K562 (cell line): Measurements from ENCODE around the gene CXCR2. TPM values are rescaled to one million over a fixed set of nuclear protein-coding genes. Genes with fewer than 3 reads are reported as not detected.

Experiments used
- ATAC-seq: fragments of 200-7000 bp; cut with Tn5 transposase; 3 replicates; pipeline ENCODE4 v1.9.1; 2020; ENCODE audit warnings: moderate library complexity
- BruUV-seq: library from RNA; stranded (reverse); fragments of 400-500 nt; replicated peaks from 2 replicates; lab custom pipeline; 2021; lab: Mats Ljungman, UMichigan
- CTCF ChIA-PET: fragments of 300-600 bp; formaldehyde crosslinking; extraction: SDS; loops from one replicate; lab custom pipeline; 2021; ENCODE audit warnings: low intra/inter-chr PET ratio; lab: Yijun Ruan, JAX
- POLR2A ChIA-PET: fragments of 300-600, 350-650 bp; sonication (Branson Sonifier 250); formaldehyde crosslinking; extraction: SDS; loops from one replicate; lab custom pipeline; 2021; ENCODE audit warnings: antibody characterized with exemption, inconsistent platforms; lab: Yijun Ruan, JAX
- DNase-seq, 4 experiments: peaks; one replicate each; pipeline versions ENCODE4 v3.0.0 to v3.0.0-alpha.2; 2011 to 2018; ENCODE audit warnings: low spot score in 3 of 4, mixed read lengths in 3 of 4; ENCODE audit errors: extremely low read depth in 1 of 4
- FAIRE-seq: peaks from 2 replicates; lab custom pipeline; 2011; peaks lifted over from hg19 to GRCh38; lab: Jason Lieb, UNC
- H2AFZ ChIP-seq: 2 replicates; pipeline ENCODE4 v1.6.0; 2011; ENCODE audit warnings: low read depth, low read length, control low read depth, inconsistent platforms
- H3K27ac ChIP-seq: fragments of 200-600 bp; 3 replicates; pipeline ENCODE4 v1.8.0; 2011; ENCODE audit warnings: low read depth, mild to moderate bottlenecking, control low read depth, inconsistent platforms, low read length, moderate library complexity, mixed read lengths; ENCODE audit errors: extremely low read depth
- H3K27me3 ChIP-seq, 2 experiments: fragments of 300-600 bp in 1 of 2; 2 replicates in 1 of 2; 3 replicates in 1 of 2; pipeline versions ENCODE4 v1.6.0 to v1.8.0; 2011; ENCODE audit warnings: inconsistent platforms in 2 of 2, low read length in 2 of 2, mild to moderate bottlenecking in 1 of 2, mixed read lengths in 1 of 2, moderate library complexity in 1 of 2; ENCODE audit not compliant: control insufficient read depth in 2 of 2, insufficient read depth in 2 of 2
- H3K36me3 ChIP-seq: fragments of 300-600 bp; 3 replicates; pipeline ENCODE4 v1.8.0; 2011; ENCODE audit warnings: mild to moderate bottlenecking, low read length, inconsistent platforms; ENCODE audit not compliant: control insufficient read depth, insufficient read depth
- H3K4me1 ChIP-seq, 2 experiments: fragments of 200-600 bp in 1 of 2; replicated peaks in 1 of 2; 2 replicates in 1 of 2; 3 replicates in 1 of 2; pipeline versions ENCODE4 v1.5.1 to v1.8.0; 2011; ENCODE audit warnings: inconsistent platforms in 2 of 2, low read length in 2 of 2, mild to moderate bottlenecking in 1 of 2, mixed read lengths in 1 of 2, moderate library complexity in 1 of 2; ENCODE audit not compliant: control insufficient read depth in 2 of 2, insufficient read depth in 2 of 2
- H3K4me2 ChIP-seq: 2 replicates; pipeline ENCODE4 v1.6.1; 2011; ENCODE audit warnings: low read length, control low read depth, inconsistent platforms, mixed read lengths; ENCODE audit not compliant: insufficient read depth
- H3K4me3 ChIP-seq: fragments of 200-600 bp; sonication (generic), shearing (Covaris generic); 2 replicates; pipeline ENCODE4 v1.5.1; 2016; ENCODE audit warnings: control low read depth, inconsistent platforms
- H3K79me2 ChIP-seq: fragments of 200-600 bp; 3 replicates; pipeline ENCODE4 v1.8.0; 2011; ENCODE audit warnings: low read length, inconsistent platforms; ENCODE audit not compliant: control insufficient read depth, insufficient read depth
- H3K9ac ChIP-seq, 2 experiments: 2 replicates each; pipeline versions ENCODE4 v1.6.0 to v1.6.1; 2011; ENCODE audit warnings: low read depth in 2 of 2, low read length in 2 of 2, control low read depth in 1 of 2, inconsistent platforms in 1 of 2, mild to moderate bottlenecking in 1 of 2, mixed read lengths in 1 of 2; ENCODE audit not compliant: insufficient read depth in 1 of 2
- H3K9me1 ChIP-seq: one replicate; pipeline ENCODE4 v1.6.0; 2011; ENCODE audit warnings: inconsistent platforms, mild to moderate bottlenecking, low read length, moderate library complexity; ENCODE audit not compliant: control insufficient read depth, insufficient read depth
- H3K9me3 ChIP-seq: replicated peaks from 2 replicates; pipeline ENCODE4 v1.5.1; 2011; ENCODE audit warnings: low read depth, low read length, inconsistent platforms; ENCODE audit not compliant: control insufficient read depth, insufficient read depth
- H4K20me1 ChIP-seq: replicated peaks from 2 replicates; pipeline ENCODE4 v1.6.1; 2011; ENCODE audit warnings: low read length, inconsistent platforms, mixed read lengths; ENCODE audit not compliant: control insufficient read depth, insufficient read depth
- CBX8 ChIP-seq: fragments of 200-600 bp; sonication (generic); IDR thresholded peaks from 2 replicates; pipeline ENCODE4 v1.6.1; 2012; ENCODE audit warnings: borderline replicate concordance, mixed run types, low read depth, mild to moderate bottlenecking, moderate library complexity, mixed read lengths, low read length, control low read depth, inconsistent platforms; ENCODE audit not compliant: poor library complexity, severe bottlenecking; ENCODE audit errors: extremely low read depth
- HDAC8 ChIP-seq: fragments of 450-650 bp; IDR thresholded peaks from 2 replicates; pipeline ENCODE4 v1.6.1; 2016; ENCODE audit warnings: mild to moderate bottlenecking, missing genetic modification characterization, moderate library complexity, missing compliant biosample characterization
- JUND ChIP-seq, 2 experiments: IDR thresholded peaks; 2 replicates in 1 of 2; 3 replicates in 1 of 2; pipeline ENCODE4 v1.6.1; 2011; ENCODE audit warnings: borderline replicate concordance in 2 of 2, low read depth in 2 of 2, low read length in 2 of 2, improper control_type of control experiment in 1 of 2, missing biosample characterization in 1 of 2, missing genetic modification characterization in 1 of 2, missing genetic modification reagents in 1 of 2
- NR2F6 ChIP-seq: fragments of 450-650 bp; formaldehyde crosslinking; IDR thresholded peaks from 2 replicates; pipeline ENCODE4 v1.4.0; 2020; ENCODE audit warnings: mild to moderate bottlenecking
- PTBP1 ChIP-seq: fragments of 200-400 bp; formaldehyde crosslinking; IDR thresholded peaks from 2 replicates; pipeline ENCODE4 v1.6.1; 2017; ENCODE audit warnings: low read depth, low read length
- RAD21 ChIP-seq, 2 experiments: fragments of 250-450 bp in 1 of 2; fragments of 450-650 bp in 1 of 2; sonication (Bioruptor Pico) in 1 of 2; formaldehyde crosslinking in 1 of 2; IDR thresholded peaks in 1 of 2; conservative IDR thresholded peaks in 1 of 2; 2 replicates each; pipeline versions ENCODE4 v1.4.0 to v1.8.0; 2020 to 2022; ENCODE audit warnings: mild to moderate bottlenecking in 2 of 2, moderate library complexity in 1 of 2
- ZBTB11 ChIP-seq, 3 experiments: fragments of 200-800 bp in 1 of 3; fragments of 250-450 bp in 1 of 3; fragments of 450-650 bp in 1 of 3; sonication (Bioruptor Pico) in 1 of 3; sonication (Bioruptor generic) in 1 of 3; formaldehyde crosslinking in 1 of 3; IDR thresholded peaks; 2 replicates each; pipeline versions ENCODE4 v1.6.1 to v1.8.0; 2016 to 2022; ENCODE audit warnings: mild to moderate bottlenecking in 2 of 3, missing genetic modification characterization in 2 of 3, missing compliant biosample characterization in 1 of 3, moderate library complexity in 1 of 3
- ZMIZ1 ChIP-seq, 2 experiments: fragments of 150-350 bp in 1 of 2; IDR thresholded peaks; 2 replicates each; pipeline ENCODE4 v1.6.1; 2012 to 2016; ENCODE audit warnings: low read depth in 2 of 2, low read length in 2 of 2, mild to moderate bottlenecking in 1 of 2, moderate library complexity in 1 of 2
- ZNF740 ChIP-seq, 3 experiments: fragments of 200-800 bp in 1 of 3; sonication (Bioruptor generic) in 1 of 3; sonication (generic) in 1 of 3; formaldehyde crosslinking in 1 of 3; IDR thresholded peaks; 2 replicates each; pipeline versions ENCODE4 v1.6.1 to v1.8.0; 2016 to 2022; ENCODE audit warnings: mild to moderate bottlenecking in 2 of 3, missing compliant biosample characterization in 2 of 3, missing genetic modification characterization in 2 of 3, missing genetic modification reagents in 1 of 3
- ZNF830 ChIP-seq: fragments of 250-450 bp; sonication (Bioruptor Pico); IDR thresholded peaks from 2 replicates; pipeline ENCODE4 v1.5.0; 2021; ENCODE audit warnings: mild to moderate bottlenecking
- WGBS: fragments of 100-300 bp; shearing (Covaris generic); methylation state at CpG from one replicate; pipeline ENCODE4 v1.1.6; 2016; ENCODE audit warnings: low coverage, mixed read lengths; ENCODE audit not compliant: insufficient coverage; ENCODE audit errors: missing lambda C conversion rate; 5-methylcytosine and 5-hydroxymethylcytosine counted together
- in situ Hi-C: fragments of 300-500 bp; cut with MboI; formaldehyde crosslinking; loops from 4 replicates; pipeline ENCODE4 v1.15.0; 2018; ENCODE audit warnings: inconsistent platforms, mixed read lengths
- intact Hi-C: fragments of 100-400 bp; cut with micrococcal nuclease; formaldehyde crosslinking; loops from 2 replicates; pipeline ENCODE4 v1.14.2; 2022
- polyA plus RNA-seq, 8 experiments: library from polyadenylated mRNA; depleted of rRNA in 4 of 8; stranded (reverse) in 5 of 8; unstranded in 3 of 8; fragments of >200 nt; fragmentation: Nextera tagmentation in 2 of 8; fragmentation: Illumina TruSeq in 1 of 8; extraction: Ambion mirVana in 2 of 8; extraction: Trizol in 1 of 8; gene quantifications; 2 replicates each; pipeline versions ENCODE4 v1.2.1 to v1.2.3, GENCODE V29; 2011 to 2014; ENCODE audit warnings: inconsistent platforms in 1 of 8, missing spikeins in 1 of 8
- total RNA-seq, 7 experiments: library from RNA; depleted of rRNA in 6 of 7; stranded (reverse); fragments of >200 nt in 6 of 7; fragmentation: Illumina TruSeq in 2 of 7; extraction: Trizol in 2 of 7; gene quantifications; 2 replicates each; pipeline versions ENCODE4 v1.2.1 to v1.2.3, GENCODE V29; 2011 to 2021; ENCODE audit warnings: low replicate concordance in 1 of 7

CXCR2 gene
- total and polyA plus RNA-seq, 9 of the 15 experiments (the other 6 are each of a cell fraction or from before 2014, with no cell fraction given): not detected

- H3K27me3 ChIP-seq: no peaks in the 10 kb centered on the region
- WGBS: 44% methylated on average over 7 of the region's 8 CpGs
- ChIA-PET CTCF (interaction anchor here (0.6 to 1.0 kb wide), 4 partner anchors 71 to 662 kb away, joined by 3 to 8 read pairs (median 4); no protein-coding TSS in a partner anchor), POLR2A (no interaction called here)
- peak; percentile 66 to 78 (median 68) for DNase-seq
- intact Hi-C loops (loop anchor here (2.0 to 10.0 kb wide), 3 partner anchors 70 to 278 kb away; no protein-coding TSS in a partner anchor), in situ Hi-C loops (no loop called here)
- H3K9me1 ChIP-seq: no peaks in the 10 kb centered on the region
- no TSS peak for BruUV-seq
- H3K4me2 ChIP-seq: peak overlapping the region; percentile 7; the same call in 1 of the 2 replicates
- H3K9me3 ChIP-seq: no peaks in the 10 kb centered on the region
- ATAC-seq: peak; percentile 96
- H4K20me1 ChIP-seq: no peaks in the 10 kb centered on the region
- FAIRE-seq: peak; percentile 86
- H3K4me3 ChIP-seq: no peak overlapping the region
- no peak overlapping the region for H3K9ac ChIP-seq
- peaks cover 0 to 8% of the 10 kb centered on the region in 2 experiments; a peak in 4 of 5 replicates for H3K4me1 ChIP-seq
- peak overlapping the region; percentile 31; the same call in 1 of the 3 replicates for H3K27ac ChIP-seq
- H2AFZ ChIP-seq: peak overlapping the region; percentile 92
- no peaks in the 10 kb centered on the region for H3K79me2 ChIP-seq
- no peaks in the 10 kb centered on the region for H3K36me3 ChIP-seq
- TF ChIP-seq ZBTB11 (CRISPR knock-in tag; IDR thresholded peaks at IDR 0.05) (0 out of 6 replicates have a peak, but pooled peaks of 1 of the 3 experiments have one; percentile 17), ZNF830 (CRISPR knock-in tag) (no peak), ZNF740 (CRISPR knock-in tag; IDR thresholded peaks at IDR 0.05) (no peak), ZNF740 (tag; IDR thresholded peaks at IDR 0.05) (0 out of 4 replicates have a peak, but pooled peaks of 1 of the 2 experiments have one; percentile 24), JUND (IDR thresholded peaks at IDR 0.05; ENCODE audit: borderline replicate concordance, low read depth, low read length) (peak; percentile 15; the same call in 1 of the 2 replicates), JUND (tag; IDR thresholded peaks at IDR 0.05; ENCODE audit: borderline replicate concordance, low read depth, low read length) (no peak), RAD21 (CRISPR knock-in tag; conservative IDR thresholded peaks at IDR 0.05 in 1 of 2, IDR thresholded peaks at IDR 0.05 in 1 of 2) (peak; percentile 57 to 67), PTBP1 (no peak), CBX8 (no peak), HDAC8 (tag) (no peak), ZMIZ1 (IDR thresholded peaks at IDR 0.05; ENCODE audit: low read depth in 2 of 2, low read length in 2 of 2) (no peak), NR2F6 (CRISPR knock-in tag) (no peak)
Observed at GRCh38 chr2:218186355-218186766, 60.5 kb downstream of the CXCR2 start.
